GM23338 (cell line): ENCODE measurements around the gene NEK7. TPM values are rescaled to one million over a fixed set of nuclear protein-coding genes. Genes with fewer than 3 reads are reported as not detected.

ENCODE experiments used
- CREB1 ChIP-seq: fragments of 250-450 bp; sonication (Bioruptor Pico); IDR thresholded peaks from 2 replicates; pipeline ENCODE4 v1.5.0; 2020; ENCODE audit warnings: low read depth, mild to moderate bottlenecking, moderate library complexity
- EZH2 ChIP-seq: fragments of 200-600 bp; sonication (generic); IDR thresholded peaks from one replicate; pipeline ENCODE4 v1.8.0; 2017; ENCODE audit warnings: antibody characterized with exemption, mild to moderate bottlenecking, low read depth; ENCODE audit not compliant: unreplicated experiment
- JUNB ChIP-seq: IDR thresholded peaks from one replicate; pipeline ENCODE4 v1.6.1; 2016; ENCODE audit warnings: antibody characterized with exemption; ENCODE audit not compliant: unreplicated experiment
- NANOG ChIP-seq: IDR thresholded peaks from 2 replicates; pipeline ENCODE4 v1.6.1; 2016; ENCODE audit warnings: antibody characterized with exemption, borderline replicate concordance
- POLR2AphosphoS5 ChIP-seq: IDR thresholded peaks from 2 replicates; pipeline ENCODE4 v1.6.1; 2016; ENCODE audit warnings: antibody characterized with exemption, low read depth
- STAT1 ChIP-seq: IDR thresholded peaks from one replicate; pipeline ENCODE4 v1.6.1; 2016; ENCODE audit warnings: antibody characterized with exemption; ENCODE audit not compliant: unreplicated experiment
- ZNF114 ChIP-seq: fragments of 250-450 bp; sonication (Bioruptor Pico); IDR thresholded peaks from 2 replicates; pipeline ENCODE4 v1.5.0; 2020; ENCODE audit warnings: mild to moderate bottlenecking, moderate library complexity
- ZNF331 ChIP-seq: fragments of 250-450 bp; sonication (Bioruptor Pico); IDR thresholded peaks from 2 replicates; pipeline ENCODE4 v1.5.0; 2020; ENCODE audit warnings: low read depth, mild to moderate bottlenecking, moderate library complexity
- polyA plus RNA-seq: library from polyadenylated mRNA; unstranded; fragments of >200 nt; fragmentation: Nextera tagmentation; extraction: Ambion mirVana; gene quantifications from 2 replicates; pipeline ENCODE4 v1.2.1, GENCODE V29; 2016
- total RNA-seq: library from RNA; depleted of rRNA; stranded (reverse); fragments of >200 nt; shearing (Covaris generic); gene quantifications from 2 replicates; pipeline ENCODE4 v1.2.3, GENCODE V29; 2014
- TF ChIP-seq, protein P1 (sequence below): fragments of 250-450 bp; sonication (Bioruptor Pico); IDR thresholded peaks from 2 replicates; pipeline ENCODE4 v1.5.0; 2020; ENCODE audit warnings: mild to moderate bottlenecking, moderate library complexity
- TF ChIP-seq, protein P2 (sequence below): IDR thresholded peaks from 2 replicates; pipeline ENCODE4 v1.6.1; 2016; ENCODE audit warnings: antibody characterized with exemption
- TF ChIP-seq, protein P3 (sequence below), 2 experiments: fragments of 200-600 bp in 1 of 2; sonication (generic) in 1 of 2; conservative IDR thresholded peaks; 2 replicates each; pipeline versions ENCODE4 v1.5.1 to v1.6.1; 2016 to 2017; ENCODE audit warnings: antibody characterized with exemption in 2 of 2, low read depth in 2 of 2, mild to moderate bottlenecking in 2 of 2, moderate library complexity in 1 of 2

The NEK7 gene
- total and polyA plus RNA-seq, 2 experiments from 2014 or later: 4.8 to 15.3 TPM

DNA sequence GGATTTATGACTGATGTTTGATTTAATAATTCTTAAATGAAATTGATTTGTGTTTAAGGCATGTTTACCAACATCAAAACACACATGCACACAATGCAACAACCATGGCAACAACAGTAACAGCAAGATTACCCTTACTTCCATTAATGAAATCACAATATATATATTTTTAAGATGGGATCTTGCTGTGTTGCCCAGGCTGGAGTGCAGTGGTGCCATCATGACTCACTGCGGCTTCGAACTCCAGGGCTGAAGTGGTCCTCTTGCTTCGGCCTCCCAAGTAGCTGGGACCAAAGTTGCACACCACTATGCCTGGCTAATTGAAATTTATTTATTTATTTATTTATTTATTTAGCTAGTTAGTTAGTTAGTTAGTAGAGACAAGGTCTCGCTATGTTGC lies 27.7 kb downstream of the NEK7 start (continued):
- TF ChIP-seq, protein P1, sequence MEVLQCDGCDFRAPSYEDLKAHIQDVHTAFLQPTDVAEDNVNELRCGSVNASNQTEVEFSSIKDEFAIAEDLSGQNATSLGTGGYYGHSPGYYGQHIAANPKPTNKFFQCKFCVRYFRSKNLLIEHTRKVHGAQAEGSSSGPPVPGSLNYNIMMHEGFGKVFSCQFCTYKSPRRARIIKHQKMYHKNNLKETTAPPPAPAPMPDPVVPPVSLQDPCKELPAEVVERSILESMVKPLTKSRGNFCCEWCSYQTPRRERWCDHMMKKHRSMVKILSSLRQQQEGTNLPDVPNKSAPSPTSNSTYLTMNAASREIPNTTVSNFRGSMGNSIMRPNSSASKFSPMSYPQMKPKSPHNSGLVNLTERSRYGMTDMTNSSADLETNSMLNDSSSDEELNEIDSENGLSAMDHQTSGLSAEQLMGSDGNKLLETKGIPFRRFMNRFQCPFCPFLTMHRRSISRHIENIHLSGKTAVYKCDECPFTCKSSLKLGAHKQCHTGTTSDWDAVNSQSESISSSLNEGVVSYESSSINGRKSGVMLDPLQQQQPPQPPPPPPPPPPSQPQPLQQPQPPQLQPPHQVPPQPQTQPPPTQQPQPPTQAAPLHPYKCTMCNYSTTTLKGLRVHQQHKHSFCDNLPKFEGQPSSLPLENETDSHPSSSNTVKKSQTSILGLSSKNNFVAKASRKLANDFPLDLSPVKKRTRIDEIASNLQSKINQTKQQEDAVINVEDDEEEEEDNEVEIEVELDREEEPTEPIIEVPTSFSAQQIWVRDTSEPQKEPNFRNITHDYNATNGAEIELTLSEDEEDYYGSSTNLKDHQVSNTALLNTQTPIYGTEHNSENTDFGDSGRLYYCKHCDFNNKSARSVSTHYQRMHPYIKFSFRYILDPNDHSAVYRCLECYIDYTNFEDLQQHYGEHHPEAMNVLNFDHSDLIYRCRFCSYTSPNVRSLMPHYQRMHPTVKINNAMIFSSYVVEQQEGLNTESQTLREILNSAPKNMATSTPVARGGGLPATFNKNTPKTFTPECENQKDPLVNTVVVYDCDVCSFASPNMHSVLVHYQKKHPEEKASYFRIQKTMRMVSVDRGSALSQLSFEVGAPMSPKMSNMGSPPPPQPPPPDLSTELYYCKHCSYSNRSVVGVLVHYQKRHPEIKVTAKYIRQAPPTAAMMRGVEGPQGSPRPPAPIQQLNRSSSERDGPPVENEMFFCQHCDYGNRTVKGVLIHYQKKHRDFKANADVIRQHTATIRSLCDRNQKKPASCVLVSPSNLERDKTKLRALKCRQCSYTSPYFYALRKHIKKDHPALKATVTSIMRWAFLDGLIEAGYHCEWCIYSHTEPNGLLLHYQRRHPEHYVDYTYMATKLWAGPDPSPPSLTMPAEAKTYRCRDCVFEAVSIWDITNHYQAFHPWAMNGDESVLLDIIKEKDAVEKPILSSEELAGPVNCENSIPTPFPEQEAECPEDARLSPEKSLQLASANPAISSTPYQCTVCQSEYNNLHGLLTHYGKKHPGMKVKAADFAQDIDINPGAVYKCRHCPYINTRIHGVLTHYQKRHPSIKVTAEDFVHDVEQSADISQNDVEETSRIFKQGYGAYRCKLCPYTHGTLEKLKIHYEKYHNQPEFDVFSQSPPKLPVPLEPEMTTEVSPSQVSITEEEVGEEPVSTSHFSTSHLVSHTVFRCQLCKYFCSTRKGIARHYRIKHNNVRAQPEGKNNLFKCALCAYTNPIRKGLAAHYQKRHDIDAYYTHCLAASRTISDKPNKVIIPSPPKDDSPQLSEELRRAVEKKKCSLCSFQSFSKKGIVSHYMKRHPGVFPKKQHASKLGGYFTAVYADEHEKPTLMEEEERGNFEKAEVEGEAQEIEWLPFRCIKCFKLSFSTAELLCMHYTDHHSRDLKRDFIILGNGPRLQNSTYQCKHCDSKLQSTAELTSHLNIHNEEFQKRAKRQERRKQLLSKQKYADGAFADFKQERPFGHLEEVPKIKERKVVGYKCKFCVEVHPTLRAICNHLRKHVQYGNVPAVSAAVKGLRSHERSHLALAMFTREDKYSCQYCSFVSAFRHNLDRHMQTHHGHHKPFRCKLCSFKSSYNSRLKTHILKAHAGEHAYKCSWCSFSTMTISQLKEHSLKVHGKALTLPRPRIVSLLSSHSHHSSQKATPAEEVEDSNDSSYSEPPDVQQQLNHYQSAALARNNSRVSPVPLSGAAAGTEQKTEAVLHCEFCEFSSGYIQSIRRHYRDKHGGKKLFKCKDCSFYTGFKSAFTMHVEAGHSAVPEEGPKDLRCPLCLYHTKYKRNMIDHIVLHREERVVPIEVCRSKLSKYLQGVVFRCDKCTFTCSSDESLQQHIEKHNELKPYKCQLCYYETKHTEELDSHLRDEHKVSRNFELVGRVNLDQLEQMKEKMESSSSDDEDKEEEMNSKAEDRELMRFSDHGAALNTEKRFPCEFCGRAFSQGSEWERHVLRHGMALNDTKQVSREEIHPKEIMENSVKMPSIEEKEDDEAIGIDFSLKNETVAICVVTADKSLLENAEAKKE (CRISPR knock-in tag): no peak
- TF ChIP-seq, protein P2, sequence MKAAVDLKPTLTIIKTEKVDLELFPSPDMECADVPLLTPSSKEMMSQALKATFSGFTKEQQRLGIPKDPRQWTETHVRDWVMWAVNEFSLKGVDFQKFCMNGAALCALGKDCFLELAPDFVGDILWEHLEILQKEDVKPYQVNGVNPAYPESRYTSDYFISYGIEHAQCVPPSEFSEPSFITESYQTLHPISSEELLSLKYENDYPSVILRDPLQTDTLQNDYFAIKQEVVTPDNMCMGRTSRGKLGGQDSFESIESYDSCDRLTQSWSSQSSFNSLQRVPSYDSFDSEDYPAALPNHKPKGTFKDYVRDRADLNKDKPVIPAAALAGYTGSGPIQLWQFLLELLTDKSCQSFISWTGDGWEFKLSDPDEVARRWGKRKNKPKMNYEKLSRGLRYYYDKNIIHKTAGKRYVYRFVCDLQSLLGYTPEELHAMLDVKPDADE: no peak
- TF ChIP-seq JUNB: no peak
- TF ChIP-seq, protein P3, sequence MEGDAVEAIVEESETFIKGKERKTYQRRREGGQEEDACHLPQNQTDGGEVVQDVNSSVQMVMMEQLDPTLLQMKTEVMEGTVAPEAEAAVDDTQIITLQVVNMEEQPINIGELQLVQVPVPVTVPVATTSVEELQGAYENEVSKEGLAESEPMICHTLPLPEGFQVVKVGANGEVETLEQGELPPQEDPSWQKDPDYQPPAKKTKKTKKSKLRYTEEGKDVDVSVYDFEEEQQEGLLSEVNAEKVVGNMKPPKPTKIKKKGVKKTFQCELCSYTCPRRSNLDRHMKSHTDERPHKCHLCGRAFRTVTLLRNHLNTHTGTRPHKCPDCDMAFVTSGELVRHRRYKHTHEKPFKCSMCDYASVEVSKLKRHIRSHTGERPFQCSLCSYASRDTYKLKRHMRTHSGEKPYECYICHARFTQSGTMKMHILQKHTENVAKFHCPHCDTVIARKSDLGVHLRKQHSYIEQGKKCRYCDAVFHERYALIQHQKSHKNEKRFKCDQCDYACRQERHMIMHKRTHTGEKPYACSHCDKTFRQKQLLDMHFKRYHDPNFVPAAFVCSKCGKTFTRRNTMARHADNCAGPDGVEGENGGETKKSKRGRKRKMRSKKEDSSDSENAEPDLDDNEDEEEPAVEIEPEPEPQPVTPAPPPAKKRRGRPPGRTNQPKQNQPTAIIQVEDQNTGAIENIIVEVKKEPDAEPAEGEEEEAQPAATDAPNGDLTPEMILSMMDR (conservative IDR thresholded peaks at IDR 0.05; ENCODE audit: low read depth in 2 of 2): no peak
- no peak for TF ChIP-seq ZNF114
- no peak for TF ChIP-seq CREB1 (CRISPR knock-in tag)
- no peak for TF ChIP-seq POLR2AphosphoS5
- TF ChIP-seq STAT1: no peak
- TF ChIP-seq NANOG: no peak
- TF ChIP-seq ZNF331 (CRISPR knock-in tag): no peak
- no peak for TF ChIP-seq EZH2
